NB4 (cell line): Measurements from ENCODE around the gene FAM53B.

Experiments
- DNase-seq: peaks from one replicate; pipeline ENCODE4 v3.0.0; 2010; ENCODE audit warnings: low read depth
- H3K4me3 ChIP-seq: one replicate; pipeline ENCODE4 v1.5.1; 2011; ENCODE audit warnings: mild to moderate bottlenecking, low read depth, low read length, moderate library complexity
- CTCF ChIP-seq: IDR thresholded peaks from one replicate; pipeline ENCODE4 v1.5.1; 2012; ENCODE audit warnings: low read depth, low read length
- MYC ChIP-seq: IDR thresholded peaks from 2 replicates; pipeline ENCODE4 v1.6.1; 2011; ENCODE audit warnings: low read depth, low read length
- POLR2A ChIP-seq: IDR thresholded peaks from 2 replicates; pipeline ENCODE4 v1.6.1; 2011; ENCODE audit warnings: mild to moderate bottlenecking; ENCODE audit not compliant: insufficient read length; ENCODE audit errors: extremely low read depth
- TF ChIP-seq, protein P1 (sequence below): IDR thresholded peaks from 2 replicates; pipeline ENCODE4 v1.6.1; 2011; ENCODE audit warnings: low read depth, low read length

Gene FAM53B

DNA sequence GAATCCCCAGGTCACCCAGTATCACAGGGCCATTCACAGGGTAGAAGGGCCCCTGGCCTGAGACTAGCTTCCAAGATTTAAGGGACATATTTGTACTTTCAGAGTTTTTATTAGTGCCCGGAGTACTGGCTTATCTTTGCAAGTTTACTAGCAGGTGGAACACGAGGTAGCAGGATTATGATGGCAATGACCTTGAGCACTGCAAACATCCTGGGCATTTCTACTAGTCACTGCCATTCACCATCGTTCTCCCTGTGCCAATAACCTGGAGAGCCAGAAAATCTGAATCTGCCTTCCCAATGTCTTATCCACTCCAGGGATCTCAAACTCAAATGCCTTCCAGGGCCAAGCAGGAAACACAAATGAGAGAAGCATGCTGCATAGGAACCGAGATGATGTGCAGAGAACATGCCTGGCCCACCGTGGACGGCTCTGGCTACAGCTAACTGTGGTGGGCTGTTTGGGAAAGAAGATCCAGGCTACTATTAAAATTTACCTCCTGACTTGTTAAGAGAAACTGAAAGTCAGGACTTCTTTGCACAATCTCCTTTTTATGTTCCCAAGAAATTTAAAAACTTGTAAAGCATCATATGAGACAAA is 16.7 kb downstream of the FAM53B start:
- TF ChIP-seq MYC: no peak
- TF ChIP-seq, protein P1, sequence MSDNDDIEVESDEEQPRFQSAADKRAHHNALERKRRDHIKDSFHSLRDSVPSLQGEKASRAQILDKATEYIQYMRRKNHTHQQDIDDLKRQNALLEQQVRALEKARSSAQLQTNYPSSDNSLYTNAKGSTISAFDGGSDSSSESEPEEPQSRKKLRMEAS: no peak
- TF ChIP-seq POLR2A: no peak
- no peak for TF ChIP-seq CTCF
- no peak for DNase-seq
- H3K4me3 ChIP-seq: no peak overlapping the region

DNA sequence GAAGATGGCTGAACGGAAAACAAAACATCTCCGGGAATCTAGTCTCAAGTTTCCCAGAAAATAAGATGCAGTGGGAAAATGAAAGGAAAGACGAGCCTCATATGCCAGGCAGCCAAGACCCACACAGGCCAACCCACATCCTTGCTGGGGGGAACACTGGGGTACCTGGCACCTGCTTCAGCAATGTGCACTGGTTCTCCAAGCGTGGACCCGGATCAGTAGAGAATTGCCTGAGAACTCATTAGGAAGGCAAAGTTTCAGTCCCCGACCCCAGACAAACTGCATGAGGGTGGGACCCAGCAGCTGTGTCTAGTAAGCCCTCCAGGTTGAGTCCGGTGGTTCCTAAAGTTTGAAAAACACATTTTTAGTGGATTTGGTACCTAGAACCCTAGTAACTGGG is 18.4 kb downstream of the FAM53B start:
- TF ChIP-seq CTCF (no peak), MYC (no peak), POLR2A (no peak)
- TF ChIP-seq, protein P1: no peak
- DNase-seq: no peak
- no peak overlapping the region for H3K4me3 ChIP-seq

GRCh38 chr10:124725171-124725631 is 19.0 kb downstream of the FAM53B start:
- DNase-seq: no peak
- TF ChIP-seq, protein P1: no peak
- no peak for TF ChIP-seq MYC
- TF ChIP-seq POLR2A: no peak
- no peak for TF ChIP-seq CTCF
- H3K4me3 ChIP-seq: no peak overlapping the region

DNA sequence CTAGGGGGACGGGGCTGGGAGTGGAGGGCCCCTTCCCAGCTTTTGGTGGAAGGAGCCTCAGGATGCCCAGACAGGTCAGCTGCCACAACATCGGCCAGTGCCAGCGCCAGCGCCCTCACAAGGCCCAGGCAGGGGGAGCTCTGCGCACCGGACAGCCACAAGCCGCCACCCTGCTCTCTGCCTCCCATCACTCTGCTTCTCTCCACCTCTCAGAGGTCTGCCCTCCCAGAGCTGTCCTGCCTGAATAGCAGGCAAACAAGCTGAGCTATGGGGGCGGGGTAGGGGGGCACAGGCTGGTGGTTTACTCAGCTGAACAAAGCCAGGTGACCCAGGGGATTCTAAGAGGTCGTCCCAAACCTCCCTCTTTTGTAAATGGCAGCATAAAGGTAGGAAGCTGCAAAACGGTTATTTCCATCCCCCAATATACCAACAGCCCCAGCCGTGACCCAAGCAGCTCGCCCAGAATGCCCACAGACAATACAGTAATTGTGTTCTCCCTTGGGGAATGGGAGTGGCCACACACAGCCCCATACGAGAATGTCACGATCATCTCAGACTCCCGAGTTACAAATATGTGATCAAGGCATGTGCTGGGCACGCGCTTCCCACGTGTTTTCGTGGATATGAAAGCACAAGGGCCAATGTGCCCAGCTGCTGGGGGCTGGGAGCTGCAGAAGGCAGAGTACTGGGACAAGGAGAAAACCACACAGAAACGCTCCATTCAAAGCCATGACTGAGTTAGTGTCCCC is 19.7 kb downstream of the FAM53B start:
- no peak for TF ChIP-seq CTCF
- TF ChIP-seq, protein P1: no peak
- no peak for TF ChIP-seq POLR2A
- TF ChIP-seq MYC: no peak
- DNase-seq: no peak
- no peak overlapping the region for H3K4me3 ChIP-seq

GRCh38 chr10:124723826-124724225 is 20.4 kb downstream of the FAM53B start:
- H3K4me3 ChIP-seq: no peak overlapping the region
- no peak for TF ChIP-seq CTCF
- no peak for TF ChIP-seq POLR2A
- TF ChIP-seq MYC: no peak
- TF ChIP-seq, protein P1: no peak
- no peak for DNase-seq
